ENCODE results near the gene ZNF497.

DNA sequence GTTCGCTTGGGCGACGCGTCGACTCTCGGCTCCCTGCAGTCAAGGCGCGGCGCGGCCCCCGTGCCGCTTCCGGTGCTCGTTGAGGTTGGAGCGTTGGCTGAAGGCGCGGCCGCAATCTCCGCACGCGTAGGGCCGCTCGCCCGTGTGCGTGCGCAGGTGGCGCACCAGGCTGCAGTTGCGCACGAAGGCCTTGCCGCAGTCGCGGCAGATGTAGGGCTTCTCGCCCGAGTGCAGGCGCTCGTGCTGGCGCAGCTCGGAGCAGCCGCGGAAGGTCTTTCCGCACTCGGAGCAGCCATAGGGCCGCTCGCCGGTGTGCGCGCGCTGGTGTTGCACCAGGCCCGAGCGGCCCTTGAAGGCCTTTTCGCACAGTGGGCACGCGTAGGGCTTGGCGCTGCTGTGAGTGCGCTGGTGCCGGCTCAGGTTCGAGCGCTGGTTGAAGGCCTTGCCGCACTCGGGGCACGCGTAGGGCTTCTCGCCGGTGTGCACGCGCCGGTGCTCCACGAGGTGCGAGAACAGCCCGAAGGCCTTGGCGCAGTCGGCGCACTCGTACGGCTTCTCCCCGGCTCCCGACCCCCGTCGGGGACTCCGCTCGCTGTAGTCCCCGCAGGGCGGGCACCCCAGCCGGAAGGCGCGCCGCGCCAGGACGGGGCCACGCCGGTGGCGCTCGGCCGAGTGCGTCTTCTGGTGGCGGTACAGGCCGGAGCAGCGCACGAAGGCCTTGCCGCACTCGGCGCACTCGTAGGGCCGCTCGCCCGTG is 5.3 kb upstream of the ZNF497 start:
- TF ChIP-seq ARNTL (CRISPR knock-in tag; IDR thresholded peaks at IDR 0.05; ENCODE audit: borderline replicate concordance, low read depth) (no peak), ZFP3 (CRISPR knock-in tag; IDR thresholded peaks at IDR 0.05) (no peak), OSR1 (CRISPR knock-in tag; IDR thresholded peaks at IDR 0.05) (no peak), RARB (CRISPR knock-in tag; IDR thresholded peaks at IDR 0.05) (no peak), ZFP30 (CRISPR knock-in tag; IDR thresholded peaks at IDR 0.05) (no peak), ZC3H10 (CRISPR knock-in tag; IDR thresholded peaks at IDR 0.05) (no peak), ZNF565 (CRISPR knock-in tag; conservative IDR thresholded peaks at IDR 0.05; ENCODE audit: low read depth) (no peak), CSDC2 (CRISPR knock-in tag; IDR thresholded peaks at IDR 0.05) (no peak), PATZ1 (CRISPR knock-in tag; IDR thresholded peaks at IDR 0.05; ENCODE audit: borderline replicate concordance) (no peak), ISL1 (CRISPR knock-in tag; IDR thresholded peaks at IDR 0.05) (no peak), PPARA (CRISPR knock-in tag; IDR thresholded peaks at IDR 0.05; ENCODE audit: borderline replicate concordance) (no peak), BACH2 (CRISPR knock-in tag; IDR thresholded peaks at IDR 0.05; ENCODE audit: borderline replicate concordance) (no peak)
- TF ChIP-seq, protein P1, sequence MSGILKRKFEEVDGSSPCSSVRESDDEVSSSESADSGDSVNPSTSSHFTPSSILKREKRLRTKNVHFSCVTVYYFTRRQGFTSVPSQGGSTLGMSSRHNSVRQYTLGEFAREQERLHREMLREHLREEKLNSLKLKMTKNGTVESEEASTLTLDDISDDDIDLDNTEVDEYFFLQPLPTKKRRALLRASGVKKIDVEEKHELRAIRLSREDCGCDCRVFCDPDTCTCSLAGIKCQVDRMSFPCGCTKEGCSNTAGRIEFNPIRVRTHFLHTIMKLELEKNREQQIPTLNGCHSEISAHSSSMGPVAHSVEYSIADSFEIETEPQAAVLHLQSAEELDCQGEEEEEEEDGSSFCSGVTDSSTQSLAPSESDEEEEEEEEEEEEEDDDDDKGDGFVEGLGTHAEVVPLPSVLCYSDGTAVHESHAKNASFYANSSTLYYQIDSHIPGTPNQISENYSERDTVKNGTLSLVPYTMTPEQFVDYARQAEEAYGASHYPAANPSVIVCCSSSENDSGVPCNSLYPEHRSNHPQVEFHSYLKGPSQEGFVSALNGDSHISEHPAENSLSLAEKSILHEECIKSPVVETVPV (CRISPR knock-in tag; IDR thresholded peaks at IDR 0.05): no peak

All from SK-N-SH treated with all-trans-retinoic acid at 6 μM for 48 hours (cell line).